Ishikawa (cell line): ENCODE results near the gene LRFN3.

Experiments
- CEBPB ChIP-seq: IDR thresholded peaks from 2 replicates; pipeline ENCODE4 v1.6.1; 2012
- CREB1 ChIP-seq: IDR thresholded peaks from 2 replicates; pipeline ENCODE4 v1.6.1; 2012; ENCODE audit warnings: low read depth
- EGR1 ChIP-seq: IDR thresholded peaks from 2 replicates; pipeline ENCODE4 v1.6.1; 2012
- EP300 ChIP-seq: IDR thresholded peaks from 2 replicates; pipeline ENCODE4 v1.6.1; 2012; ENCODE audit warnings: borderline replicate concordance
- FOXM1 ChIP-seq: IDR thresholded peaks from 2 replicates; pipeline ENCODE4 v1.6.1; 2012; ENCODE audit warnings: low read depth, borderline replicate concordance
- MAX ChIP-seq: IDR thresholded peaks from 2 replicates; pipeline ENCODE4 v1.6.1; 2012
- NFIC ChIP-seq: IDR thresholded peaks from 2 replicates; pipeline ENCODE4 v1.6.1; 2012
- RAD21 ChIP-seq: IDR thresholded peaks from 2 replicates; pipeline ENCODE4 v1.6.1; 2012; ENCODE audit warnings: low read depth
- REST ChIP-seq: IDR thresholded peaks from 2 replicates; pipeline ENCODE4 v1.6.1; 2012; ENCODE audit warnings: low read depth, mild to moderate bottlenecking
- TAF1 ChIP-seq: IDR thresholded peaks from 2 replicates; pipeline ENCODE4 v1.6.1; 2012; ENCODE audit warnings: low read depth, mild to moderate bottlenecking
- TCF12 ChIP-seq: IDR thresholded peaks from 2 replicates; pipeline ENCODE4 v1.6.1; 2012; ENCODE audit warnings: low read depth
- TEAD4 ChIP-seq: IDR thresholded peaks from 2 replicates; pipeline ENCODE4 v1.6.1; 2012
- USF1 ChIP-seq: IDR thresholded peaks from 2 replicates; pipeline ENCODE4 v1.6.1; 2012
- YY1 ChIP-seq: IDR thresholded peaks from 2 replicates; pipeline ENCODE4 v1.6.1; 2012; ENCODE audit warnings: low read depth
- ZBTB7A ChIP-seq: IDR thresholded peaks from 2 replicates; pipeline ENCODE4 v1.6.1; 2012; ENCODE audit warnings: low read depth

Gene LRFN3

GRCh38 chr19:35949131-35949530 is 13.0 kb downstream of the LRFN3 start:
- no peak for TF ChIP-seq NFIC
- no peak for TF ChIP-seq CREB1
- TF ChIP-seq TCF12 = no peak
- TF ChIP-seq REST = no peak
- no peak for TF ChIP-seq TAF1
- no peak for TF ChIP-seq MAX
- TF ChIP-seq CEBPB = no peak
- no peak for TF ChIP-seq USF1
- TF ChIP-seq EP300 = no peak
- no peak for TF ChIP-seq YY1
- TF ChIP-seq RAD21 = no peak

- TF ChIP-seq EGR1 = no peak
- TF ChIP-seq RAD21 = no peak
- TF ChIP-seq TEAD4 = no peak
- no peak for TF ChIP-seq NFIC
- no peak for TF ChIP-seq TAF1
- no peak for TF ChIP-seq MAX
- no peak for TF ChIP-seq USF1
- no peak for TF ChIP-seq EP300
- no peak for TF ChIP-seq TCF12
- TF ChIP-seq FOXM1 = no peak
- no peak for TF ChIP-seq YY1
- TF ChIP-seq REST = no peak
- TF ChIP-seq CEBPB = no peak
- no peak for TF ChIP-seq CREB1
- TF ChIP-seq ZBTB7A = no peak
These were observed 19.9 kb downstream of the LRFN3 start for GRCh38 chr19:35955881-35956634.

- TF ChIP-seq NFIC = no peak
- TF ChIP-seq CREB1 = no peak
- no peak for TF ChIP-seq REST
- TF ChIP-seq TCF12 = no peak
- TF ChIP-seq EP300 = no peak
- TF ChIP-seq TEAD4 = no peak
- TF ChIP-seq YY1 = no peak
- no peak for TF ChIP-seq TAF1
- TF ChIP-seq RAD21 = no peak
- TF ChIP-seq EGR1 = no peak
- no peak for TF ChIP-seq CEBPB
- TF ChIP-seq ZBTB7A = no peak
- TF ChIP-seq MAX = no peak
- no peak for TF ChIP-seq FOXM1
- TF ChIP-seq USF1 = no peak
These were observed 22.5 kb downstream of the LRFN3 start for GRCh38 chr19:35958660-35959039.
